ENCODE data around the gene NTRK2. TPM values are rescaled to one million over a fixed set of nuclear protein-coding genes. Genes with fewer than 3 reads are reported as not detected.
A peak's percentile ranks its signal among the peaks of the same experiment; 100 is the strongest.

Gene NTRK2
- total RNA-seq, 2 experiments from 2014 or later, result 0.06 TPM; not detected in 1

GRCh38 chr9:84871983-84872382, 202.5 kb downstream of the NTRK2 start:
- ChIA-PET POLR2A (no interaction called here), CTCF (ENCODE audit: unreplicated experiment) (no interaction called here)
- no TSS peak for BruUV-seq (replicated peaks)

DNA sequence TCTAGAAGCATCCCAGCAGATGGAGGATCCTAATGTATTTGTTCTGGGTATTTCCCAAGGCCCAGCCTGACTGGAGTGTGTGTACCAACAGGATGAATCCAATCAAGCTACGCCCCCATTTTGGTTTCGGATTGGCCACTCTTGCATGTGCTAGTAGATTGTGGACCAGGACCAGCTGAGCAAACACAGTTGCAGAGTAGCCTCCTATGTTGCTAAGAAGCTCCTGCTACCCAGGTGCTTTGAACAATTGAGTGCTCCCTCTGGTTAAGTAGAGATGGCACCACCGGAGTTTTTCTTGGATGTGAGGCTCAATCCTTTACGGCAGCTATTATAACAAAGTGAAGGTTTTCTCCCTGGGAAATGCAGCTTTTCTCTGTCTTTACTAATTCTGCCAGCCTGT, 204.5 kb downstream of the NTRK2 start:
- H4K20me1 ChIP-seq (ENCODE audit: insufficient read depth, low read length), result no peaks in the 10 kb centered on the region
- H3K9me2 ChIP-seq (ENCODE audit: insufficient read depth, low read length), result no peaks in the 10 kb centered on the region
- H3K27ac ChIP-seq (ENCODE audit: low read depth, low read length, poor library complexity, severe bottlenecking), result no peak overlapping the region
- no peaks in the 10 kb centered on the region for H3K4me1 ChIP-seq (ENCODE audit: insufficient read depth, low read length, poor library complexity, severe bottlenecking)
- CTCF ChIA-PET (ENCODE audit: unreplicated experiment), result no interaction called here
- H3K36me3 ChIP-seq (ENCODE audit: insufficient read depth, low read length), result no peaks in the 10 kb centered on the region
- no peak overlapping the region for H2AFZ ChIP-seq (ENCODE audit: low read length)
- no peak for TF ChIP-seq CTCF (conservative IDR thresholded peaks at IDR 0.05; ENCODE audit: low read length)
- TF ChIP-seq EZH2phosphoT487 (IDR thresholded peaks at IDR 0.05; ENCODE audit: borderline replicate concordance, low read depth, low read length), result no peak
- POLR2A ChIA-PET, result no interaction called here
- H3K4me3 ChIP-seq (ENCODE audit: low read depth, low read length, poor library complexity, severe bottlenecking), result no peak overlapping the region
- H3K4me2 ChIP-seq (ENCODE audit: low read length), result no peak overlapping the region
- DNase-seq (ENCODE audit: low spot score), result no peak
- H3K9me3 ChIP-seq (ENCODE audit: low read length), result no peaks in the 10 kb centered on the region
- intact Hi-C loops (cut with micrococcal nuclease; ENCODE audit: unreplicated experiment), result no loop called here
- H3K79me2 ChIP-seq (ENCODE audit: insufficient read depth, low read depth, low read length), result no peaks in the 10 kb centered on the region
- BruUV-seq (replicated peaks), result no TSS peak

More at GRCh38 chr9:84871983-84872382, 202.5 kb downstream of the NTRK2 start:
- TF ChIP-seq CTCF (conservative IDR thresholded peaks at IDR 0.05; ENCODE audit: low read length) (no peak), EZH2phosphoT487 (IDR thresholded peaks at IDR 0.05; ENCODE audit: borderline replicate concordance, low read depth, low read length) (no peak)
- Histone ChIP-seq H2AFZ (ENCODE audit: low read length) (no peak overlapping the region), H3K36me3 (ENCODE audit: insufficient read depth, low read length) (no peaks in the 10 kb centered on the region), H3K4me1 (ENCODE audit: insufficient read depth, low read length, poor library complexity, severe bottlenecking) (no peaks in the 10 kb centered on the region), H3K4me2 (ENCODE audit: low read length) (no peak overlapping the region), H4K20me1 (ENCODE audit: insufficient read depth, low read length) (no peaks in the 10 kb centered on the region), H3K9me3 (ENCODE audit: low read length) (no peaks in the 10 kb centered on the region), H3K9me2 (ENCODE audit: insufficient read depth, low read length) (no peaks in the 10 kb centered on the region), H3K4me3 (ENCODE audit: low read depth, low read length, poor library complexity, severe bottlenecking) (no peak overlapping the region), H3K27ac (ENCODE audit: low read depth, low read length, poor library complexity, severe bottlenecking) (no peak overlapping the region), H3K79me2 (ENCODE audit: insufficient read depth, low read depth, low read length) (no peaks in the 10 kb centered on the region)
- intact Hi-C loops (cut with micrococcal nuclease; ENCODE audit: unreplicated experiment), result no loop called here
- no peak for DNase-seq (ENCODE audit: low spot score)

GRCh38 chr9:84874596-84874995, 205.1 kb downstream of the NTRK2 start:
- Histone ChIP-seq H3K36me3 (ENCODE audit: insufficient read depth, low read length) (no peaks in the 10 kb centered on the region), H2AFZ (ENCODE audit: low read length) (no peak overlapping the region; the same call in 1 of the 2 replicates), H3K9me2 (ENCODE audit: insufficient read depth, low read length) (no peaks in the 10 kb centered on the region), H3K27ac (ENCODE audit: low read depth, low read length, poor library complexity, severe bottlenecking) (no peak overlapping the region), H3K79me2 (ENCODE audit: insufficient read depth, low read depth, low read length) (no peaks in the 10 kb centered on the region), H3K4me3 (ENCODE audit: low read depth, low read length, poor library complexity, severe bottlenecking) (no peak overlapping the region), H3K9me3 (ENCODE audit: low read length) (no peaks in the 10 kb centered on the region), H3K4me1 (ENCODE audit: insufficient read depth, low read length, poor library complexity, severe bottlenecking) (no peaks in the 10 kb centered on the region), H3K4me2 (ENCODE audit: low read length) (peak overlapping the region; percentile 20; the same call in 1 of the 2 replicates), H4K20me1 (ENCODE audit: insufficient read depth, low read length) (no peaks in the 10 kb centered on the region)
- POLR2A ChIA-PET, result no interaction called here
- no peak for DNase-seq (ENCODE audit: low spot score)
- TF ChIP-seq CTCF (conservative IDR thresholded peaks at IDR 0.05; ENCODE audit: low read length), result no peak
- TF ChIP-seq EZH2phosphoT487 (IDR thresholded peaks at IDR 0.05; ENCODE audit: borderline replicate concordance, low read depth, low read length), result no peak
- CTCF ChIA-PET (ENCODE audit: unreplicated experiment), result no interaction called here
- intact Hi-C loops (cut with micrococcal nuclease; ENCODE audit: unreplicated experiment), result no loop called here
- BruUV-seq (replicated peaks), result no TSS peak

All from OCI-LY7 (cell line).